A549 treated with AZD2906 at 1 μM for 4 hours (cell line): ENCODE measurements around the gene ZNF764. TPM values are rescaled to one million over a fixed set of nuclear protein-coding genes. Genes with fewer than 3 reads are reported as not detected.

ENCODE experiments used
- total RNA-seq: library from RNA; stranded (reverse); fragments of 200-300 nt; extraction: Qiagen RNA extraction; gene quantifications from 5 replicates; pipeline ENCODE4 v1.2.3, GENCODE V29; 2022

Gene ZNF764
- 4.7 to 6.7 TPM (median 5.8 TPM) in 5 replicates for total RNA-seq

GRCh38 chr16:30557957-30558788, at the start of gene ZNF764:
Gene ZNF764, minus strand, starts transcription at chr16:30558374. Its CDS starts 192 bp downstream, at chr16:30558182.

GRCh38 chr16:30585400-30586191, 27.4 kb upstream of the ZNF764 start, which contains the start of gene ZNF785:
Gene ZNF785, minus strand, starts transcription at chr16:30585697. Its CDS starts 86 bp downstream, at chr16:30585611.

GRCh38 chr16:30571445-30572322, 13.5 kb upstream of the ZNF764 start, which contains the start of gene ZNF688:
Gene ZNF688, minus strand, starts transcription at chr16:30571714. Its CDS starts 85 bp downstream, at chr16:30571629.

GRCh38 chr16:30534368-30535105, 23.6 kb downstream of the ZNF764 start, which contains the start of gene ZNF747:
Gene ZNF747, minus strand, starts transcription at chr16:30534858. Its CDS starts 179 bp downstream, at chr16:30534679.

DNA sequence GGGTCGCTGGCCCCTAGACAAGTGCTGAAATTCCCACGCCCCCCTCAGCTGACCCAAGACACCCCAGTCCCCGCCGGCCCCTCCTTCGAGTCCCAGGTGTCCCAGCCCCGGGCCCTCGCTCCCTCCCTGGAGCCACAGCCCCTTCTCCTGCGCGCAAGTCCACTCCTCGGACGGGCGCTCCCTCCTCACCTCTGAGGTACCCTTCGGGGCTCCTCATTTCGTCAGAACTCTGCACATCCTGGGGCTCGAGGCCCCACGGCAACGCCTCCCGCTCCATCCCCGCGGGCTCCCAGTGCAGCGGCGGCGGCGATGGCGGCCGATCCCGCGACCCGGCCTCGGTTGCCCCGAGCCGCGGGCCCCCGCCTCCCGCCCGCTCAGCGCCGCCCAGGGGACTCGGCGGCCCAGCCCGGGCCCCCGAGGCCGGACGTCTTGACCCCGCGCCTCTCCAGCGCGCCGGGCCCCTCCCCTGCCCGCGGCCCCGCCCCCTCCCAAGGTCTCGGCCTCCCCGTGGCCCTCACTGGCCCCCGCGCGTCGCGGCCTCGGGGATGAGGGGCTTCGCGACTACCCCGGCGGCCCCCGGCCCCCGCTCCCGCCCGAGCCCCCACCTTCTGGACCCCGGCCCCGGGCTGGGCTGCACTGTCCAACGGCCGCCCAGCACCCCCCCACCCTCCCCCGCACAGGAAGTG, 31.9 kb downstream of the ZNF764 start, which contains the start of gene ZNF768:
ZNF768 (minus strand) TSS at position 430 of the 686 bp plus-strand sequence; CDS start at position 277, 153 bp downstream.

Other genes with a start within 250 kb of the ZNF764 start
- 63.7 to 70.6 TPM (median 65.1 TPM) in 5 replicates for gene CD2BP2, start 203.1 kb downstream of the ZNF764 start, total RNA-seq
- gene TBC1D10B, start 187.9 kb downstream of the ZNF764 start, total RNA-seq: 23.4 to 31.2 TPM (median 30.3 TPM) in 5 replicates
- 0.27 to 0.84 TPM (median 0.45 TPM) in 4 of 5 replicates, not detected in the other for gene MYL11, start 183.6 kb downstream of the ZNF764 start, total RNA-seq
- 0.95 to 2.5 TPM (median 2.2 TPM) in 5 replicates for gene SEPTIN1, start 175.8 kb downstream of the ZNF764 start, total RNA-seq
- 12.4 to 14.0 TPM (median 12.9 TPM) in 5 replicates for gene ZNF48, start 163.0 kb downstream of the ZNF764 start, total RNA-seq
- 3.7 to 6.0 TPM (median 5.4 TPM) in 5 replicates for gene ZNF771, start 150.8 kb downstream of the ZNF764 start, total RNA-seq
- 102 to 130 TPM (median 120 TPM) in 5 replicates for gene DCTPP1, start 128.3 kb downstream of the ZNF764 start, total RNA-seq
- gene SEPHS2, start 112.5 kb downstream of the ZNF764 start, total RNA-seq: 43.9 to 48.2 TPM (median 45.5 TPM) in 5 replicates
- 0.07 to 0.18 TPM (median 0.14 TPM) in 5 replicates for gene ITGAL, start 85.6 kb downstream of the ZNF764 start, total RNA-seq
- gene ZNF768, start 31.8 kb downstream of the ZNF764 start, total RNA-seq: 38.2 to 49.1 TPM (median 46.7 TPM) in 5 replicates
- 3.4 to 4.7 TPM (median 4.3 TPM) in 5 replicates for gene ZNF747, start 23.5 kb downstream of the ZNF764 start, total RNA-seq
- gene ZNF688, start 13.3 kb upstream of the ZNF764 start, total RNA-seq: 4.7 to 7.8 TPM (median 7.0 TPM) in 5 replicates
- gene ZNF785, start 27.3 kb upstream of the ZNF764 start, total RNA-seq: not detected in 5 replicates
- gene ZNF689, start 52.0 kb upstream of the ZNF764 start, total RNA-seq: 8.2 to 9.0 TPM (median 8.4 TPM) in 5 replicates
- 17.0 to 24.3 TPM (median 24.0 TPM) in 5 replicates for gene PRR14, start 92.6 kb upstream of the ZNF764 start, total RNA-seq
- 28.4 to 43.5 TPM (median 42.0 TPM) in 5 replicates for gene FBRS, start 100.1 kb upstream of the ZNF764 start, total RNA-seq
- 16.0 to 26.6 TPM (median 17.8 TPM) in 5 replicates for gene SRCAP, start 140.8 kb upstream of the ZNF764 start, total RNA-seq
- 19.5 to 30.8 TPM (median 26.9 TPM) in 5 replicates for gene PHKG2, start 190.1 kb upstream of the ZNF764 start, total RNA-seq
- 4.5 to 9.0 TPM (median 8.0 TPM) in 5 replicates for gene CFAP119, start 203.7 kb upstream of the ZNF764 start, total RNA-seq
- gene RNF40, start 203.9 kb upstream of the ZNF764 start, total RNA-seq: 70.9 to 82.8 TPM (median 79.3 TPM) in 5 replicates
- 16.0 to 19.7 TPM (median 17.4 TPM) in 5 replicates for gene ZNF629, start 228.8 kb upstream of the ZNF764 start, total RNA-seq